Stimulated activated naive CD4-positive, alpha-beta T cell (primary cell): ENCODE data around the gene AGPAT3.
A peak's percentile ranks its signal among the peaks of the same experiment; 100 is the strongest.
"Not testable (repeated sequence)": the region's sequence is repeated elsewhere in the genome, so short reads cannot be mapped to it uniquely, and the experiment has no call there.

Source experiments
- DNase-seq, 6 experiments: peaks; one replicate each; lab custom pipeline; 2025; lab: John Stamatoyannopoulos, UW

The AGPAT3 gene

GRCh38 chr21:43882952-43883545 lies 18.0 kb downstream of the AGPAT3 start:
- no peak for DNase-seq

GRCh38 chr21:43884012-43884860 lies 19.2 kb downstream of the AGPAT3 start:
- DNase-seq: no peak

- DNase-seq: no peak
These were observed 19.9 kb downstream of the AGPAT3 start for GRCh38 chr21:43884861-43885417.

GRCh38 chr21:43885721-43886120 lies 20.7 kb downstream of the AGPAT3 start:
- no peak for DNase-seq

GRCh38 chr21:43886565-43886964 lies 21.5 kb downstream of the AGPAT3 start:
- no peak for DNase-seq

GRCh38 chr21:43889069-43889468 lies 24.0 kb downstream of the AGPAT3 start:
- DNase-seq: no peak

- DNase-seq: no peak
These were observed 25.0 kb downstream of the AGPAT3 start for GRCh38 chr21:43890042-43890441.

GRCh38 chr21:43892334-43892733 lies 27.3 kb downstream of the AGPAT3 start:
- no peak for DNase-seq

- no peak for DNase-seq
These were observed 28.0 kb downstream of the AGPAT3 start for GRCh38 chr21:43892984-43893535.

GRCh38 chr21:43893536-43894205 lies 28.6 kb downstream of the AGPAT3 start:
- DNase-seq: peak in 2 of 6 experiments; percentile 7 to 14

GRCh38 chr21:43894206-43894577 lies 29.2 kb downstream of the AGPAT3 start:
- DNase-seq: no peak

GRCh38 chr21:43895196-43895595 lies 30.2 kb downstream of the AGPAT3 start:
- no peak for DNase-seq

- not testable (repeated sequence) for DNase-seq
These were observed 31.8 kb downstream of the AGPAT3 start for GRCh38 chr21:43896696-43897299.

GRCh38 chr21:43899307-43900077 lies 34.5 kb downstream of the AGPAT3 start:
- DNase-seq: no peak

- no peak for DNase-seq
These were observed 35.0 kb downstream of the AGPAT3 start for GRCh38 chr21:43900078-43900385.

- no peak for DNase-seq
These were observed 35.7 kb downstream of the AGPAT3 start for GRCh38 chr21:43900690-43901089.

- DNase-seq: no peak
These were observed 37.4 kb downstream of the AGPAT3 start for GRCh38 chr21:43902441-43902840.

GRCh38 chr21:43903451-43904091 lies 38.5 kb downstream of the AGPAT3 start:
- DNase-seq: no peak

GRCh38 chr21:43904331-43904781 lies 39.3 kb downstream of the AGPAT3 start:
- no peak for DNase-seq

GRCh38 chr21:43905726-43906455 lies 40.9 kb downstream of the AGPAT3 start:
- DNase-seq: no peak
